ENCODE data around the gene PILRB. TPM values are rescaled to one million over a fixed set of nuclear protein-coding genes. Genes with fewer than 3 reads are reported as not detected.

Gene PILRB
- polyA plus RNA-seq, 3 donors: 41.1 to 59.0 (median 43.2) TPM

GRCh38 chr7:100394077-100394476, 36.2 kb downstream of the PILRB start:
- 64 to 86% (median 85%) methylated on average over 2 of the region's 2 CpGs for WGBS, 3 donors
- no peak overlapping the region for H3K27ac ChIP-seq (ENCODE audit: low read depth, low read length)

- 61 to 72% (median 63%) methylated on average over 9 of the region's 9 CpGs for WGBS, 3 donors
- H3K27ac ChIP-seq (ENCODE audit: low read depth, low read length): no peak overlapping the region
These were observed 38.6 kb downstream of the PILRB start for GRCh38 chr7:100396421-100396982.

GRCh38 chr7:100397315-100398081, 39.6 kb downstream of the PILRB start:
- 64 to 72% (median 71%) methylated on average over 13 of the region's 13 CpGs for WGBS, 3 donors
- no peak overlapping the region for H3K27ac ChIP-seq (ENCODE audit: low read depth, low read length)

- 31 to 40% (median 33%) methylated on average over 2 of the region's 2 CpGs for WGBS, 3 donors
These were observed 40.3 kb downstream of the PILRB start for GRCh38 chr7:100398239-100398638.

GRCh38 chr7:100400041-100400440, 42.1 kb downstream of the PILRB start:
- 97 to 99% (median 97%) methylated on average over 3 of the region's 3 CpGs for WGBS, 3 donors
- no peak overlapping the region for H3K27ac ChIP-seq (ENCODE audit: low read depth, low read length)

More at GRCh38 chr7:100398239-100398638, 40.3 kb downstream of the PILRB start:
- no peak overlapping the region for H3K27ac ChIP-seq (ENCODE audit: low read depth, low read length)

- 83 to 87% (median 83%) methylated on average over 11 of the region's 11 CpGs for WGBS, 3 donors
- no peak overlapping the region for H3K27ac ChIP-seq (ENCODE audit: low read depth, low read length)
These were observed 42.7 kb downstream of the PILRB start for GRCh38 chr7:100400656-100401055.

- H3K27ac ChIP-seq (ENCODE audit: low read depth, low read length): no peak overlapping the region
- WGBS, 3 donors: 74 to 88% (median 75%) methylated on average over 5 of the region's 5 CpGs
These were observed 43.9 kb downstream of the PILRB start for GRCh38 chr7:100401811-100402210.

- WGBS, 3 donors: 95 to 98% (median 96%) methylated on average over 2 of the region's 2 CpGs
- no peak overlapping the region for H3K27ac ChIP-seq (ENCODE audit: low read depth, low read length)
These were observed 44.3 kb downstream of the PILRB start for GRCh38 chr7:100402241-100402640.

GRCh38 chr7:100406767-100407166, 48.9 kb downstream of the PILRB start:
- WGBS, 3 donors: 46 to 64% (median 64%) methylated on average over 6 of the region's 6 CpGs
- H3K27ac ChIP-seq (ENCODE audit: low read depth, low read length): no peak overlapping the region

GRCh38 chr7:100407285-100408180, 49.6 kb downstream of the PILRB start:
- WGBS, 3 donors: 50 to 55% (median 52%) methylated on average over 12 of the region's 12 CpGs
- H3K27ac ChIP-seq (ENCODE audit: low read depth, low read length): no peak overlapping the region

- WGBS, 3 donors: 85 to 90% (median 86%) methylated on average over 6 of the region's 6 CpGs
These were observed 53.2 kb downstream of the PILRB start for GRCh38 chr7:100411101-100411500.

GRCh38 chr7:100413346-100413745, 55.4 kb downstream of the PILRB start:
- no peak overlapping the region for H3K27ac ChIP-seq (ENCODE audit: low read depth, low read length)

More at GRCh38 chr7:100411101-100411500, 53.2 kb downstream of the PILRB start:
- H3K27ac ChIP-seq (ENCODE audit: low read depth, low read length): no peak overlapping the region

- H3K27ac ChIP-seq (ENCODE audit: low read depth, low read length): no peak overlapping the region
- 78 to 86% (median 85%) methylated on average over 1 of the region's 1 CpG for WGBS, 3 donors
These were observed 56.0 kb downstream of the PILRB start for GRCh38 chr7:100413889-100414288.

GRCh38 chr7:100415448-100415847, 57.5 kb downstream of the PILRB start:
- 76 to 92% (median 90%) methylated on average over 5 of the region's 5 CpGs for WGBS, 3 donors
- no peak overlapping the region for H3K27ac ChIP-seq (ENCODE audit: low read depth, low read length)

Other genes starting within 250 kb of the PILRB start
- gene TAF6, start 238.8 kb upstream of the PILRB start, polyA plus RNA-seq: 10 to 100 TPM; 16.3 to 30.9 (median 27.1) TPM
- 10 to 100 TPM in 2 of 3 donors, 1 to 10 TPM in 1; 4.1 to 16.4 (median 12.1) TPM for gene CNPY4, start 238.5 kb upstream of the PILRB start, polyA plus RNA-seq
- gene MBLAC1, start 231.2 kb upstream of the PILRB start, polyA plus RNA-seq: 1 to 10 TPM; 2.3 to 2.5 (median 2.5) TPM
- 100 to 1,000 TPM; 131 to 307 (median 245) TPM for gene LAMTOR4, start 209.2 kb upstream of the PILRB start, polyA plus RNA-seq
- gene TRAPPC14, start 199.4 kb upstream of the PILRB start, polyA plus RNA-seq: 10 to 100 TPM in 2 of 3 donors, 1 to 10 TPM in 1; 7.5 to 14.5 (median 11.8) TPM
- gene GAL3ST4, start 189.5 kb upstream of the PILRB start, polyA plus RNA-seq: 1 to 10 TPM in 2 of 3 donors, under 1 TPM in 1; 0.44 to 3.7 (median 1.5) TPM
- gene GPC2, start 180.7 kb upstream of the PILRB start, polyA plus RNA-seq: under 1 TPM; 0.22 to 0.31 (median 0.30) TPM
- gene STAG3, start 180.2 kb upstream of the PILRB start, polyA plus RNA-seq: under 1 TPM in 2 of 3 donors, not detected in 1; 0.52 to 0.99 TPM
- gene PVRIG, start 138.2 kb upstream of the PILRB start, polyA plus RNA-seq: under 1 TPM in 2 of 3 donors, not detected in 1; 0.54 to 0.76 TPM
- gene SPDYE3, start 50.4 kb upstream of the PILRB start, polyA plus RNA-seq: under 1 TPM in 2 of 3 donors, not detected in 1; 0.05 to 0.15 TPM
- 10 to 100 TPM in 2 of 3 donors, 1 to 10 TPM in 1; 2.0 to 18.1 (median 12.8) TPM for gene PILRA, start 15.4 kb downstream of the PILRB start, polyA plus RNA-seq
- 1 to 10 TPM; 3.5 to 9.6 (median 5.5) TPM for gene ZCWPW1, start 70.6 kb downstream of the PILRB start, polyA plus RNA-seq
- 10 to 100 TPM; 12.9 to 33.4 (median 20.5) TPM for gene MEPCE, start 71.7 kb downstream of the PILRB start, polyA plus RNA-seq
- gene PPP1R35, start 78.4 kb downstream of the PILRB start, polyA plus RNA-seq: 10 to 100 TPM; 14.2 to 24.4 (median 21.1) TPM
- under 1 TPM in 2 of 3 donors, not detected in 1; 0.13 to 0.28 TPM for gene SPACDR, start 106.1 kb downstream of the PILRB start, polyA plus RNA-seq
- 10 to 100 TPM; 20.6 to 49.0 (median 27.0) TPM for gene TSC22D4, start 121.1 kb downstream of the PILRB start, polyA plus RNA-seq
- 1 to 10 TPM in 1 of 3 donors, under 1 TPM in 2; 0.68 to 1.8 (median 0.83) TPM for gene NYAP1, start 125.8 kb downstream of the PILRB start, polyA plus RNA-seq
- gene AGFG2, start 181.1 kb downstream of the PILRB start, polyA plus RNA-seq: 10 to 100 TPM; 10.4 to 21.8 (median 16.6) TPM
- gene SAP25, start 215.8 kb downstream of the PILRB start, polyA plus RNA-seq: 1 to 10 TPM; 2.5 to 4.3 (median 2.9) TPM
- 10 to 100 TPM; 23.5 to 37.1 (median 33.4) TPM for gene LRCH4, start 228.0 kb downstream of the PILRB start, polyA plus RNA-seq
- under 1 TPM; 0.16 to 0.52 (median 0.45) TPM for gene FBXO24, start 228.2 kb downstream of the PILRB start, polyA plus RNA-seq
- 10 to 100 TPM; 21.8 to 89.5 (median 80.4) TPM for gene PCOLCE, start 244.2 kb downstream of the PILRB start, polyA plus RNA-seq